Measurements from ENCODE around the gene ANKRD63. TPM values are rescaled to one million over a fixed set of nuclear protein-coding genes. Genes with fewer than 3 reads are reported as not detected.

The ANKRD63 gene, protein sequence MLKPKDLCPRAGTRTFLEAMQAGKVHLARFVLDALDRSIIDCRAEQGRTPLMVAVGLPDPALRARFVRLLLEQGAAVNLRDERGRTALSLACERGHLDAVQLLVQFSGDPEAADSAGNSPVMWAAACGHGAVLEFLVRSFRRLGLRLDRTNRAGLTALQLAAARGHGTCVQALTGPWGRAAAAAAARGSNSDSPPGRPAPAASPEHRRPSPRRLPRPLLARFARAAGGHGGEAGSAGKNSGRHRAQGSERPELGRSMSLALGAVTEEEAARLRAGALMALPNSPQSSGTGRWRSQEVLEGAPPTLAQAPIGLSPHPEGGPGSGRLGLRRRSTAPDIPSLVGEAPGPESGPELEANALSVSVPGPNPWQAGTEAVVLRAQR
- total RNA-seq (2021) (2.5 TPM in 2 replicates), Bru-seq, nascent RNA (percentile 31 among the genes with signal in this experiment), BruChase-seq, experiment 1, labeled RNA remaining after a 2-hour chase (percentile 35 among the genes with signal in this experiment), BruChase-seq, experiment 2, labeled RNA remaining after a 6-hour chase (percentile 46 among the genes with signal in this experiment)
- long read RNA-seq = 0 reads

DNA sequence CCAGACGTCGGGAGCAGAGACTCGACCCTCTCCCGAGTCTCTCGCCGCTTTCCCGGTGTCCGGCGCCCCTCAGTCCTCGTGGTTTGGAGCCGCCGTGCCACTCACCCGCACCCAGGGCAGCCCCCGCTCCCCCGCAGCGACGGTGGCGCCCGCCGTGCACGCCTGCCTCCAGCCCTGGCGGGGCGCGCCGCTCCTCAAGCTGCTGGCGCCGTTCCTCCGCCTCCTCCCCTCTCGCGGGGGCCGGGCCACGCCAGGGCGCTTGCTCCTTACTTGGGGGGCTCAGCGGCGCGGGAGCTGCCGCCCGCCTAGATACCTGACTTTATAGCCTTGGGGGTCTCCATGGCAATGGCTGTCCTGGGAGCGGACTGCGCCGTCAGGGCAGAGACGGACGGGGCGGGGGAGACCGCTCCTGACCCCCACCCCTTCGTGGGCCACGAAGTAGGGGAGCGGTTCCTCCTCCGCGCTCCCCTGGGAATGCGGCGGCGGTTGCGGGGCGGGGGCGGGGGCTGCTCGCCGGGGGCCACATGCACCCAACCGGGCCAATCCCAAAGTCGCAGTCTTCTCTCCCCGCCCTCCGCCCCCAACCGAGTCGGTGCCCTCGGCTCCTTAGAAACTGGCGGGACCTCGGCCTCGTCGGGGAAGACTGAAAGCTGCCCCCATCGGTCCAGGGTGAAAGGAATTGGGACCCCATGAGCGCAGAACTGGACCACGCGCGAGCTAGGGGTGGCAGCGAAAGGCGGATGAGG, at the start of gene ANKRD63:
TSS of gene ANKRD63 (minus strand) at position 196 of the 746 bp plus-strand sequence. CDS start 478 bp downstream, outside the sequence.
- peak; percentile 68 for DNase-seq (ENCODE audit: low spot score)
- intact Hi-C loops (cut with micrococcal nuclease; ENCODE audit: unreplicated experiment) = no loop called here

GRCh38 chr15:40332113-40332781, 49.4 kb upstream of the ANKRD63 start:
- Histone ChIP-seq H3K9me3 (ENCODE audit: low read depth, low read length, poor library complexity, severe bottlenecking) (no peaks in the 10 kb centered on the region), H3K4me1 (ENCODE audit: insufficient read depth, low read length, poor library complexity, severe bottlenecking) (peaks cover 45% of the 10 kb centered on the region), H3K36me3 (ENCODE audit: insufficient read depth, low read length, poor library complexity, severe bottlenecking) (no peaks in the 10 kb centered on the region), H3K27me3 (replicated peaks; ENCODE audit: insufficient read depth, low read depth, low read length, poor library complexity) (no peaks in the 10 kb centered on the region), H3K4me3 (ENCODE audit: low read depth, low read length, poor library complexity, severe bottlenecking) (no peak overlapping the region), H3K27ac (ENCODE audit: low read depth, low read length, poor library complexity, severe bottlenecking) (no peak overlapping the region)
- ChIA-PET POLR2A (ENCODE audit: low non-redundant PET) (no interaction called here), CTCF (interaction anchor here (0.7 kb wide), 1 partner anchor 486 kb away, joined by 3 read pairs; no protein-coding TSS in a partner anchor)
- intact Hi-C loops (cut with micrococcal nuclease; ENCODE audit: unreplicated experiment) = no loop called here
- no peak for DNase-seq (ENCODE audit: low spot score)
- no peak for TF ChIP-seq EZH2 (IDR thresholded peaks at IDR 0.05; ENCODE audit: borderline replicate concordance, low read depth, low read length, poor library complexity, severe bottlenecking)
- TF ChIP-seq, protein P1, sequence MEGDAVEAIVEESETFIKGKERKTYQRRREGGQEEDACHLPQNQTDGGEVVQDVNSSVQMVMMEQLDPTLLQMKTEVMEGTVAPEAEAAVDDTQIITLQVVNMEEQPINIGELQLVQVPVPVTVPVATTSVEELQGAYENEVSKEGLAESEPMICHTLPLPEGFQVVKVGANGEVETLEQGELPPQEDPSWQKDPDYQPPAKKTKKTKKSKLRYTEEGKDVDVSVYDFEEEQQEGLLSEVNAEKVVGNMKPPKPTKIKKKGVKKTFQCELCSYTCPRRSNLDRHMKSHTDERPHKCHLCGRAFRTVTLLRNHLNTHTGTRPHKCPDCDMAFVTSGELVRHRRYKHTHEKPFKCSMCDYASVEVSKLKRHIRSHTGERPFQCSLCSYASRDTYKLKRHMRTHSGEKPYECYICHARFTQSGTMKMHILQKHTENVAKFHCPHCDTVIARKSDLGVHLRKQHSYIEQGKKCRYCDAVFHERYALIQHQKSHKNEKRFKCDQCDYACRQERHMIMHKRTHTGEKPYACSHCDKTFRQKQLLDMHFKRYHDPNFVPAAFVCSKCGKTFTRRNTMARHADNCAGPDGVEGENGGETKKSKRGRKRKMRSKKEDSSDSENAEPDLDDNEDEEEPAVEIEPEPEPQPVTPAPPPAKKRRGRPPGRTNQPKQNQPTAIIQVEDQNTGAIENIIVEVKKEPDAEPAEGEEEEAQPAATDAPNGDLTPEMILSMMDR (conservative IDR thresholded peaks at IDR 0.05; ENCODE audit: low read depth, low read length) = no peak
- BruUV-seq (replicated peaks) = no TSS peak

More for the DNA sequence above, at the start of gene ANKRD63:
- H3K27ac ChIP-seq (ENCODE audit: low read depth, low read length, poor library complexity, severe bottlenecking) = peak within 1 kb of the TSS; percentile 59
- ChIA-PET POLR2A (ENCODE audit: low non-redundant PET) (no interaction called here), CTCF (interaction anchor here (0.6 to 0.8 kb wide), 3 partner anchors 10 to 205 kb away, joined by 3 to 7 read pairs (median 3); partner anchors contain the start of gene CCDC9B)
- H3K4me3 ChIP-seq (ENCODE audit: low read depth, low read length, poor library complexity, severe bottlenecking) = peak within 1 kb of the TSS; percentile 63
- no peaks in the 10 kb centered on the region for H3K27me3 ChIP-seq (replicated peaks; ENCODE audit: insufficient read depth, low read depth, low read length, poor library complexity)
- no TSS peak for BruUV-seq (replicated peaks)
- H3K9me3 ChIP-seq (ENCODE audit: low read depth, low read length, poor library complexity, severe bottlenecking) = no peaks in the 10 kb centered on the region
- TF ChIP-seq, protein P1 (conservative IDR thresholded peaks at IDR 0.05; ENCODE audit: low read depth, low read length) = no peak
- no peak for TF ChIP-seq EZH2 (IDR thresholded peaks at IDR 0.05; ENCODE audit: borderline replicate concordance, low read depth, low read length, poor library complexity, severe bottlenecking)
- H3K36me3 ChIP-seq (ENCODE audit: insufficient read depth, low read length, poor library complexity, severe bottlenecking) = no peaks in the 10 kb centered on the region
- peaks cover 55% of the 10 kb centered on the region for H3K4me1 ChIP-seq (ENCODE audit: insufficient read depth, low read length, poor library complexity, severe bottlenecking)

DNA sequence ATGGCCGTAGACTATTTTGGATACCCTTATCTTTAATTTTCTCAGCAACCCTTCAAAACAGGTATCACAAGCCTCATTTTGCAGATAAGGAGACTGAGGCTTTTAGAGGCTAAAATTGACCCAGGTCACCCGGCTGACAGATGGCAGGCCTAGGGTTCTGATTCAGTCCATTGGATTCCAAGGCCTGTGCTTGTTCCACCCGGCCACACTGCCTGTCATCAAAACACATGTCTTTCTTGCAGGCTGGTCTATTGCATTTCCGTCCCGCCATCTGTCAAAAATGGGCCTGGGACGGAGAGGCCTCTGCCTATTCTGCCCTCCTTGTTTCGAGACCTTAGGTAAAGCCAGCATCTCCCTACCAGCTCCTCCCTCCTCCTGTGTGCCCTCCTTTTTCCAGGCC, 48.8 kb upstream of the ANKRD63 start:
- ChIA-PET CTCF (interaction anchor here (0.7 kb wide), 1 partner anchor 487 kb away, joined by 3 read pairs; no protein-coding TSS in a partner anchor), POLR2A (ENCODE audit: low non-redundant PET) (no interaction called here)
- no peaks in the 10 kb centered on the region for H3K9me3 ChIP-seq (ENCODE audit: low read depth, low read length, poor library complexity, severe bottlenecking)
- DNase-seq (ENCODE audit: low spot score) = no peak
- H3K36me3 ChIP-seq (ENCODE audit: insufficient read depth, low read length, poor library complexity, severe bottlenecking) = no peaks in the 10 kb centered on the region
- H3K4me3 ChIP-seq (ENCODE audit: low read depth, low read length, poor library complexity, severe bottlenecking) = no peak overlapping the region
- intact Hi-C loops (cut with micrococcal nuclease; ENCODE audit: unreplicated experiment) = no loop called here
- TF ChIP-seq, protein P1 (conservative IDR thresholded peaks at IDR 0.05; ENCODE audit: low read depth, low read length) = no peak
- TF ChIP-seq EZH2 (IDR thresholded peaks at IDR 0.05; ENCODE audit: borderline replicate concordance, low read depth, low read length, poor library complexity, severe bottlenecking) = no peak
- peaks cover 45% of the 10 kb centered on the region for H3K4me1 ChIP-seq (ENCODE audit: insufficient read depth, low read length, poor library complexity, severe bottlenecking)
- H3K27me3 ChIP-seq (replicated peaks; ENCODE audit: insufficient read depth, low read depth, low read length, poor library complexity) = no peaks in the 10 kb centered on the region
- no peak overlapping the region for H3K27ac ChIP-seq (ENCODE audit: low read depth, low read length, poor library complexity, severe bottlenecking)
- no TSS peak for BruUV-seq (replicated peaks)

Measured in A673 (cell line).